Kasumi-1 (cell line): ENCODE measurements around the gene IPO9.
"Not testable (repeated sequence)": the region's sequence is repeated elsewhere in the genome, so short reads cannot be mapped to it uniquely, and the experiment has no call there.

Source experiments
- DNase-seq, 2 experiments: peaks; one replicate each; lab custom pipeline; 2025; lab: John Stamatoyannopoulos, UW

The IPO9 gene

GRCh38 chr1:201848230-201848629, 19.3 kb downstream of the IPO9 start:
- DNase-seq, result no peak

DNA sequence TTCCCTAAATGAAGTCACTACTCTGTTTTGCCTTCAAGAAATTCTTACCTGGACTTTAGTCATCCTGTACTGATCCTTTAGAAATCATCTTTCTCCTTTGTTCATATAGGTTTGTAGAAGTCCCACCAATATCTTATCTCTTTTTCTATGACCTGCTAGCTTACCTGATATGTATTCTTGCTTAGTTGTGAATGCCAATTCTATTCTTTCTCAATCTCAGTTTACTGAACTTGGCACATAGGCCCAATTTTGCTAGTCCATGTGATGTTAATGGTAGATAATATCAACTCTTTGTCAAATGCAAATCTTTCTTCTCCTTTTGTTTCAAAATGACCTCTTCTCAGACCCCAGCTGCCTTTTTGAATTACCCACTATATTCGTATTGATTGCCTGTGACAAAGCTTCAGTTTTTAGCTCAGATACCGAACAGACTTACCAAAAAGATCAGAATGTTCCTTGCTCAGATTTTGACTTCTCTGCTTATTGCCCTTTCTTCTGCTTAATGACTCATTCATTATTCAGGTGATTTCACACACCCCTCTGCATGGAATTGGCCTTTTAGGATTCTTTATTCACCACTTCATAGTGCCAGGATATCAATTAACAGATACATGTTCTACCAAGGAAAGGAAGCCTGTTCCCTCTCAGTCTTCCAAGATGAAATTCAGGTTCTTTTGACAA, 20.6 kb downstream of the IPO9 start:
- DNase-seq, result no peak

GRCh38 chr1:201850053-201850397, 21.1 kb downstream of the IPO9 start:
- DNase-seq, result no peak

- no peak for DNase-seq
Measured at GRCh38 chr1:201851949-201852348, 23.0 kb downstream of the IPO9 start.

- not testable (repeated sequence) for DNase-seq
Measured at GRCh38 chr1:201856722-201857121, 27.8 kb downstream of the IPO9 start.

DNA sequence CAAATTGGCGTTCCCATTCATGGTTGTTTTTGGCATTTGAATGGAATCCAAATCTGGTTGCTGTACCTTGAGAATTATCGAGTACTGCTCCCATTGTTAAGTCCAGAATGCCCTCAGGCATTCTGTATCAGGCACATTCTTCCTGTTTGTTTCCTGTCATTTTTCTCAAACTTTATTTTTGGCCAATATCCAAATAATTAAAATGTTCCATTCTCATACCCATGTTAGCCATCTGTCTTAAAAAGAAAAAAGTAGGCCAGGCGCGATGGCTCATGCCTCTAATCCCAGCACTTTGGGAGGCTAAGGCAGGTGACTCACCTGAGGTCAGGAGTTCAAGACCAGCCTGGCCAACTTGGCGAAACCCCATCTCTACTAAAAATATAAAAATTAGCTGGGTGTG, 30.5 kb downstream of the IPO9 start:
- DNase-seq, result no peak

- DNase-seq, result no peak
Measured at GRCh38 chr1:201861448-201861847, 32.5 kb downstream of the IPO9 start.

- no peak for DNase-seq
Measured at GRCh38 chr1:201870397-201870796, 41.4 kb downstream of the IPO9 start.

DNA sequence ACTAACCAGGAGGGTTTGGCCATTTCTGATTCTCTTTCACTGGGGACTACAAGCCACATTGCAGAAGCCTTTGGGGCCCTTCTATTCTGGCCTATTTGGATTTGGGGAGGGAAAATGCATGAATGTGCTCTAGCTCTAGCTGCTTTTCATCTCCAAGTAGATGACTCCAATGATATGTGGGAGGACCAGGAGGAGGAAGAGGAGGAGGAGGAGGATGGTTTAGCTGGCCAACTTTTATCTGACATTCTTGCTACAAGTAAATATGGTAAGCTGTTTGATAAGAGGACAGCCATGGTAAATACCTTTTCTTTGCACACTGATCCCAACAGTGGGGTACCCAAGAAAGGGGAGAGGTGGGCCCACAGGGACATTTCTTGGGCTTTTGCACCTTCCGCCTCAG, 45.7 kb downstream of the IPO9 start:
- no peak for DNase-seq

GRCh38 chr1:201876148-201876818, 47.3 kb downstream of the IPO9 start:
- DNase-seq, result peak; percentile 38 to 54

GRCh38 chr1:201877877-201878401, 49.0 kb downstream of the IPO9 start:
- DNase-seq, result peak; percentile 65 to 75

GRCh38 chr1:201880928-201881571, 52.1 kb downstream of the IPO9 start:
- DNase-seq, result peak; percentile 46 to 52

DNA sequence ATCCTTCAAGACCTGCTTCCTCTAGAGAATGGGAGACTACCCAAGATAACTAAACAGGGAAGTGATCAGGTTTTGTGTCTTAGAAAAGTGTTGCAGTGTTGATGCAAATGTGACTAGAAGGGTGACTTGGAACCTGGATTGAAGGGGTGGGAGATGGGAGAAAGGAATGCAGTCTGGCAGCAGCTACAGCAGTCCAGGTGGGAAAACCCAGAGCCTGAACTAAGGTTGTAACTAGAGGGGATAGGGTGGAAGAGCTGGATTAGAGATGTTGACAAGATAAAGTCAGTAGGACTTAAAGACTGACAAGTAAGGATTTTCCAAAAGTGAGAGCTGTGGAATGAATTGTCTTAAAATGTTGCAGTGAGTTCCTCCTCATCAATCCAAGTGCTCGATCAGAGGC, 52.7 kb downstream of the IPO9 start:
- DNase-seq, result no peak

DNA sequence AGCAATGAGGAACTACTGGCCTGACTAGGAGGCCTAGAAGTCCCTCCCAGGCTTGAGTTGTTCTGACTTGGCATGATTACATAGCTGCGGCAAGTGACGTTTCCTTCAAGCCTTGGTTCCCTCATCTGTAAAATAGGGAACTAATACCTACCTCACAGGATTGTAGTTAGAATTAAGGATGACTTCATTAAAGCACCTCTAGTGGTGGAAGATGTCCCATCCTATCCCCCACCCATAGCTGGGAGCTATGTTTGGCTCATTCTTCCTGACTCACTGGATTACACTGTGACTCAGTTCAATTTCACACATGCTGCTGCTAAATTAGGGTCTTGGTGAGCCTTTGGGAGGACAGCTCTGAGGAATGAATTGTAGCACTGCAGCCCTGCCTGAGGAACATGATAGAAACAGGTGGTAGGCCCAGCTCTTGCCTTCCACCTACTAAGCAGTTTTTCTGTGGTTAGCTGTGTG, 53.7 kb downstream of the IPO9 start:
- DNase-seq, result peak; percentile 90 to 94

- DNase-seq, result no peak
Measured at GRCh38 chr1:201883266-201883665, 54.3 kb downstream of the IPO9 start.

DNA sequence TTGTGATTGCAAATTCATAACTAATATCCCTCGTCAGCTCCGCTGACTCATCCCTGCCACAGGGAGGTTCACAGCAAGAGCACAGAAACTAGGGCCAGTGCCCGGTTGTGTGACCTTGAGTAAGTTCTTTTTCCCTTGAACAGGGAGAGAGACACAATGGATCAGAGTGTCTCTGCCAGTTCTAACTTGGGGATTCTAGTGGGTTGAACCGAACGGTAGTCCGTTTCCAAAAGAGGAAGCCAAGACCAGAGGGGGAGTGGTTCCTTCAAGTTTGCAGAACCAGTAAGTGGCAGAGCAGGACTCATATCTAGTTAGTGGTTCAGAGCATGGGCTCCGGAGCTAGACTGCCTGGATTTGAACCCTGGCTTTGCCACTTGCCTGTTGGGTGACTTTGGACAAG, 54.8 kb downstream of the IPO9 start:
- peak; percentile 87 for DNase-seq

- no peak for DNase-seq
Measured at GRCh38 chr1:201884425-201884824, 55.5 kb downstream of the IPO9 start.

DNA sequence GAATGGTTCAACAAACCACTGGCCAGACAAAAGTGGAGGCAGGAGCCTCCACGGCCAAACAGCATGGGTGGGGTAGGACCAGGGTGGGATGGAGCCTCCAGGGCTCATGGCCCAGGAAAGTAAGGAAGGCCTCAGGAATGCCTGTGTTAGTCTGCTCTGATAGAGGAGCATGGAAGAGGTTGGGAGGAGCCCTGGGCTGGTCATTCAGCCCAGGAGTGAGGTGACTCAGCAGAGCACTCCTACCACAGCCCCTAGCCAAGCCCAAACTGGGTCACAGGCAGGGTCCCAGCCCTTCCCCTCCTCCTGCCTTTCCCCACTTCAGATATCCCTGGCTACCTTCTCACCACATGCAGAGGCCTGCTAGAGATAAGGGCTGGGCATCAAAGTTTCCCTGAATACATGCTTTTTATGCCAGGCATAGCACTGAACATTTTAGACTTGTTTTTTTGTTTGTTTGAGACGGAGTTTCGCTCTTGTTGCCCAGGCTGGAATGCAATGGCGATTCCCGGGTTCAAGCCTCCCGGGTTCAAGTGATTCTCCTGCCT, 56.6 kb downstream of the IPO9 start:
- DNase-seq, result no peak

DNA sequence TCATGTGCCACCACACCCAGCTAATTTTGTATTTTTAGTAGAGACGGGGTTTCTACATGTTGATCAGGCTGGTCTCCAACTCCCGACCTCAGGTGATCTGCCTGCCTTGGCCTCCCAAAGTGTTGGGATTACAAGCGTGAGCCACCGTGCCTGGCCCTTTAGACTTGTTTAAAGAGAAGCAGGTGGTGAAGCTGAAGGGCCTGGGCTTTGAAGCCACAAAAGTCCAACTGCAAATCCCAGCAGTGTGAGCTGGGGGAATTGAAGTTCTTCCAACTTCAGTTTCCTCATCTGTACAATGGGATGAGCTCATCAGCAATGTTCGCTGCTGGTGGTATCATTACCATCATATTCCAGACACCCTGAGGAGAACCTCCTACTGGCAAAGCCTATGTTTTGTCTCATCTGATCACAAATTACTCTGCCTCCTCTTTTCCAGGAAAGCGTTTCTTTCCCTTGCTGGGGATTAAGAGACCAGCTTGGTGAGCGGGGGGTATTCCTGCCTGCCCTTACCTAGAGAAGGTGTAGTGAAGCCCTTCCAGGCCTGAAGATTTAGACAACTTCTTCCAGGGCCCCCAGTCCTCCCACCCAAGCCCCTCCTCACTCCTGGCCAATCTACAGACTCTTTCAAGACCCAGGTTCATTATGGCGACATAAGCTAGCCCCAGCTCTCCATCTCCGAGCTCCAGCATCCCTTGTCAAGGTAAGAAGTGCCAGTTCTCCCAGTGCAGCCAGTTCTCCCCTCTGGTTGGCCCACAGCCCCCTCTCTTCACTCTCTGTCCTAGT, 57.3 kb downstream of the IPO9 start:
- DNase-seq, result no peak

GRCh38 chr1:201887116-201887866, 58.3 kb downstream of the IPO9 start:
- no peak for DNase-seq
